Neural progenitor cell (in vitro differentiated cells): Measurements from ENCODE around the gene PRDM2. TPM values are rescaled to one million over a fixed set of nuclear protein-coding genes. Genes with fewer than 3 reads are reported as not detected.

Experiments used
- DNase-seq: peaks from one replicate; pipeline ENCODE4 v3.0.0-alpha.2; 2016; ENCODE audit warnings: low spot score
- H2AFZ ChIP-seq: fragments of 200-600 bp; sonication (generic); replicated peaks from 2 replicates; pipeline ENCODE4 v1.6.1; 2016; ENCODE audit warnings: antibody characterized with exemption
- H3F3A ChIP-seq: fragments of 200-600 bp; sonication (generic); 2 replicates; pipeline ENCODE4 v1.6.1; 2016; ENCODE audit warnings: antibody characterized with exemption, low read depth
- H3K27ac ChIP-seq: fragments of 200-600 bp; sonication (generic); 2 replicates; pipeline ENCODE4 v1.5.1; 2016; ENCODE audit warnings: mild to moderate bottlenecking
- H3K27me3 ChIP-seq: fragments of 200-600 bp; sonication (generic); 2 replicates; pipeline ENCODE4 v1.6.1; 2016; ENCODE audit warnings: mild to moderate bottlenecking, moderate library complexity
- H3K36me3 ChIP-seq: fragments of 200-600 bp; sonication (generic); 2 replicates; pipeline ENCODE4 v1.5.1; 2016
- H3K4me1 ChIP-seq: fragments of 200-600 bp; sonication (generic); 2 replicates; pipeline ENCODE4 v1.6.1; 2016; ENCODE audit warnings: mixed run types
- H3K4me2 ChIP-seq: fragments of 200-600 bp; sonication (generic); 2 replicates; pipeline ENCODE4 v1.6.1; 2016
- H3K4me3 ChIP-seq: fragments of 200-600 bp; sonication (generic); 2 replicates; pipeline ENCODE4 v1.5.1; 2016
- H3K79me2 ChIP-seq: fragments of 200-600 bp; sonication (generic); 2 replicates; pipeline ENCODE4 v1.6.1; 2016; ENCODE audit warnings: low read depth
- H3K9ac ChIP-seq: fragments of 200-600 bp; sonication (generic); 2 replicates; pipeline ENCODE4 v1.6.1; 2016
- H3K9me3 ChIP-seq: fragments of 200-600 bp; sonication (generic); 2 replicates; pipeline ENCODE4 v1.5.1; 2016; ENCODE audit warnings: low read depth
- H4K20me1 ChIP-seq: fragments of 200-600 bp; sonication (generic); 2 replicates; pipeline ENCODE4 v1.6.1; 2016; ENCODE audit warnings: low read depth
- H3K27ac Mint-ChIP-seq: 3 replicates; pipeline ENCODE4 v1.8.0; 2021; ENCODE audit warnings: mixed read lengths
- H3K27me3 Mint-ChIP-seq: 2 replicates; pipeline ENCODE4 v1.8.0; 2022; ENCODE audit warnings: low read depth, mild to moderate bottlenecking, inconsistent platforms, moderate library complexity, mixed read lengths; ENCODE audit not compliant: insufficient read depth
- H3K36me3 Mint-ChIP-seq: 3 replicates; pipeline ENCODE4 v1.8.0; 2021; ENCODE audit warnings: mixed read lengths
- H3K4me1 Mint-ChIP-seq: 3 replicates; pipeline ENCODE4 v1.8.0; 2021; ENCODE audit warnings: mixed read lengths
- H3K4me3 Mint-ChIP-seq: 3 replicates; pipeline ENCODE4 v1.8.0; 2021; ENCODE audit warnings: mild to moderate bottlenecking, moderate library complexity, mixed read lengths
- H3K9me3 Mint-ChIP-seq: 3 replicates; pipeline ENCODE4 v1.8.0; 2020; ENCODE audit warnings: mixed read lengths
- EZH2 ChIP-seq: fragments of 200-600 bp; sonication (generic); IDR thresholded peaks from 2 replicates; pipeline ENCODE4 v1.6.1; 2017; ENCODE audit warnings: antibody characterized with exemption, mild to moderate bottlenecking, moderate library complexity
- EZH2phosphoT487 ChIP-seq: fragments of 200-600 bp; sonication (generic); IDR thresholded peaks from 2 replicates; pipeline ENCODE4 v1.6.1; 2017; ENCODE audit warnings: antibody characterized with exemption
- total RNA-seq: library from RNA; depleted of rRNA; stranded (reverse); fragments of >200 nt; gene quantifications from 2 replicates; pipeline ENCODE4 v1.2.3, GENCODE V29; 2015; ENCODE audit warnings: low replicate concordance
- TF ChIP-seq, protein P1 (sequence below): fragments of 200-600 bp; sonication (generic); IDR thresholded peaks from 2 replicates; pipeline ENCODE4 v1.5.1; 2017; ENCODE audit warnings: antibody characterized with exemption, mild to moderate bottlenecking

The PRDM2 gene
- total RNA-seq, 1 donor from 2014 or later = 22.0 TPM

DNA sequence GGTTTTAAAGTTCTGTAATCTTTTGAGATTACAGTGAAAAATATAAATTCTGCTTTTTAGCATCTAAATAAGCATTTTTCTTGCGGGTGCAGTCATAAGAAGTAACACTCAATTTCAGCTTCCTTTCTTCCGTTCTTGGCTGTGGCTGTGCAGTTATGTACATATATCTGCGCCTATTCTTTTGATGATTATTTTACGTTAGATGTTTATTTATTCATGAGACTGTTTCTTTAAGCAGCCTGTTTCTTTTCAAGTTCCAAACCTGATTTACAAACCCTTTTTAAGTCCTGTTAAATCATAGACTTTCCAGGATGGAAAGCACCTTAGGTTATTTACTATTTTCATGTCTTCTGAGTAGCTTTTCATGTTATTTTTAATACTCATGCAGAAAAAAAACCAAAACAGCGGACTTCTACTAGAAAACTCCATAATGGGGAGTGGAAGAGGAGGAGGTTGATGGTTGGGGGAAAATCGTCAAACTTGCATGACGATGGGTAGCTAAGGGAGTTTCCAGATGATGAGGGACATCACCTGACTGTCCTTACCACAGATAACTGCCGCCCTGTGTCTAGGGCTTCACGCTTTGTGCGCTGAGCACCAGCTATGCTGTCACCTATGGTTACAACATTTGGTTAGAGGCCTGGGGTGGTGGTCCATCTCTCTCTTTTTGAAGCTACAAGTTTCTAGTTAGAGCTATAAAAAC, 2.6 kb downstream of the PRDM2 start:
- no peaks in the 10 kb centered on the region for H3F3A ChIP-seq
- no peak overlapping the region for H3K4me3 ChIP-seq
- H3K27me3 ChIP-seq = peaks cover 24% of the 10 kb centered on the region
- H3K27ac Mint-ChIP-seq = no peak overlapping the region
- H3K4me2 ChIP-seq = no peak overlapping the region
- H3K9me3 ChIP-seq = no peaks in the 10 kb centered on the region
- no peak for DNase-seq
- peaks cover 14% of the 10 kb centered on the region for H4K20me1 ChIP-seq
- H3K36me3 Mint-ChIP-seq = peaks cover 8% of the 10 kb centered on the region
- no peak overlapping the region for H2AFZ ChIP-seq
- H3K4me3 Mint-ChIP-seq = no peak overlapping the region
- H3K4me1 Mint-ChIP-seq = peaks cover 20% of the 10 kb centered on the region
- peaks cover 7% of the 10 kb centered on the region for H3K27me3 Mint-ChIP-seq
- H3K27ac ChIP-seq = no peak overlapping the region
- no peaks in the 10 kb centered on the region for H3K36me3 ChIP-seq
- peaks cover 66% of the 10 kb centered on the region for H3K79me2 ChIP-seq
- H3K9ac ChIP-seq = no peak overlapping the region
- peaks cover 19% of the 10 kb centered on the region for H3K9me3 Mint-ChIP-seq
- H3K4me1 ChIP-seq = peaks cover 7% of the 10 kb centered on the region
- TF ChIP-seq EZH2phosphoT487 (no peak), EZH2 (no peak)
- TF ChIP-seq, protein P1, sequence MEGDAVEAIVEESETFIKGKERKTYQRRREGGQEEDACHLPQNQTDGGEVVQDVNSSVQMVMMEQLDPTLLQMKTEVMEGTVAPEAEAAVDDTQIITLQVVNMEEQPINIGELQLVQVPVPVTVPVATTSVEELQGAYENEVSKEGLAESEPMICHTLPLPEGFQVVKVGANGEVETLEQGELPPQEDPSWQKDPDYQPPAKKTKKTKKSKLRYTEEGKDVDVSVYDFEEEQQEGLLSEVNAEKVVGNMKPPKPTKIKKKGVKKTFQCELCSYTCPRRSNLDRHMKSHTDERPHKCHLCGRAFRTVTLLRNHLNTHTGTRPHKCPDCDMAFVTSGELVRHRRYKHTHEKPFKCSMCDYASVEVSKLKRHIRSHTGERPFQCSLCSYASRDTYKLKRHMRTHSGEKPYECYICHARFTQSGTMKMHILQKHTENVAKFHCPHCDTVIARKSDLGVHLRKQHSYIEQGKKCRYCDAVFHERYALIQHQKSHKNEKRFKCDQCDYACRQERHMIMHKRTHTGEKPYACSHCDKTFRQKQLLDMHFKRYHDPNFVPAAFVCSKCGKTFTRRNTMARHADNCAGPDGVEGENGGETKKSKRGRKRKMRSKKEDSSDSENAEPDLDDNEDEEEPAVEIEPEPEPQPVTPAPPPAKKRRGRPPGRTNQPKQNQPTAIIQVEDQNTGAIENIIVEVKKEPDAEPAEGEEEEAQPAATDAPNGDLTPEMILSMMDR = no peak

DNA sequence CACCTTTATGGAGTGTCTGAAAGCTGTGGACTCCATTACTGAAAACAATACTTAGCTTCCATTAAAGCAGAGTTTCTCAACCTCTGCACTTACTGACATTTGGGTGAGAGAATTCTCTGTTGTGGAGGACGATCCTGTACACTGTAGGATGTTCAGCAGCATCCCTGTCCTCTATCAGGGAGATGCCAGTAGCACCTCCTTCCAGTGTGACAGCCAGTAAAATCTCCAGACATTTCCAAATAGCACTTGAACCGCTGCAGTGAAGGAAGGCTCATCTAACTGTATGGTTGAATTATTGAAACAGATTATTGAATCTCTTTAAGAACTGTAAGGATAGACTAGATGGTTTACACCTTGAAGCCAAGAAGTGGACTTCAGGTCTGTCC, 3.1 kb downstream of the PRDM2 start:
- Mint-ChIP-seq H3K4me1 (peaks cover 20% of the 10 kb centered on the region), H3K27ac (no peak overlapping the region), H3K4me3 (no peak overlapping the region), H3K36me3 (peaks cover 8% of the 10 kb centered on the region), H3K9me3 (peaks cover 15% of the 10 kb centered on the region), H3K27me3 (peaks cover 7% of the 10 kb centered on the region)
- no peak overlapping the region for H3K4me2 ChIP-seq
- H2AFZ ChIP-seq = no peak overlapping the region
- H3K9me3 ChIP-seq = no peaks in the 10 kb centered on the region
- no peak for DNase-seq
- H3K9ac ChIP-seq = no peak overlapping the region
- H3K4me3 ChIP-seq = no peak overlapping the region
- TF ChIP-seq, protein P1 = no peak
- TF ChIP-seq EZH2 = no peak
- TF ChIP-seq EZH2phosphoT487 = no peak
- H3K36me3 ChIP-seq = no peaks in the 10 kb centered on the region
- H3K27me3 ChIP-seq = peaks cover 24% of the 10 kb centered on the region
- no peak overlapping the region for H3K27ac ChIP-seq
- no peaks in the 10 kb centered on the region for H3F3A ChIP-seq
- H4K20me1 ChIP-seq = peaks cover 19% of the 10 kb centered on the region
- peaks cover 70% of the 10 kb centered on the region for H3K79me2 ChIP-seq
- H3K4me1 ChIP-seq = peaks cover 7% of the 10 kb centered on the region

DNA sequence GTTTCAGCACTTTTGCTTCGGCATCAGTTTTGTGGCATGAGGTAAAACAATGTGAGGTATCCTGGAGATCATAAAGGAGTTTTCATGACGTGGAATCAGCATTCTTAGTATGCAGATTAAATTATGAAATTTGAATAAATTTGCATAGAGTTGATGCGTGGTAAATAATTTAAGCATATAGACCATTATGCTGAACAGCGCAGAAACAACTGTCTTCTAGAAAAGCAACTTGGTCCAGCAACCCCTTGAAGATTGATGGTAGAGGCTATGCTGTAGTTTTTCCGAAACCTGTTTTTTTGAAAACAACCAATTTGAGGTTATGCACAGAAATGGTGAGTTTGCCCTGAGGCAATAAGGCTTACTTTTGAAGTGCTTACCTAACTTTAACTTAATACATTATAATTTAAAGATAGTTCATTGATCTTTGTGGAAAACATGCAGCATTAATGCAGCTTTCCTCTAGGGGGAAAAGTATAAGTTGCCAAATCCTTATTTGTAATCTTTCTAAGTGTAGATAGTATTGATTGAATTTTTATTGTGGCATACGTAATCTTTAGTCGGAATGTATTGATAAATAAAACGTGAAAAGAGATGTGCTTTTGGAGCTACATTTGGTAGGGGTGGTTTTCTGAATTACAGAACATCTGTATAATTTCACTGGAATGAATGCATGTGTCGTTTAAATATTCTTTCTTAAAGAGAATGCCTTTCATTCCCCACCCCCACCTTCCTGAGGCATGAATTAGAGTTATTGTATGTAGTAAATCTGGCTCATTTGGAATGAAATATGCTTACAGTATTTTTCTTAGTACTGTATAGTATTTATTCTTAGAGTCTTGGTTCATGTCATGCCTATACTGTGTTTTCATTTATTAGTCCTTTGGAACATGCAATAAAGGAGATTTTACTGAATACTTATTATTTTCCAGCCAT, 3.8 kb downstream of the PRDM2 start:
- H3K79me2 ChIP-seq = peaks cover 76% of the 10 kb centered on the region
- H3K36me3 Mint-ChIP-seq = peaks cover 8% of the 10 kb centered on the region

More for the DNA sequence above, 3.8 kb downstream of the PRDM2 start:
- H3K27ac Mint-ChIP-seq = no peak overlapping the region
- H3K9me3 Mint-ChIP-seq = peaks cover 12% of the 10 kb centered on the region
- Histone ChIP-seq H2AFZ (no peak overlapping the region), H3K9me3 (no peaks in the 10 kb centered on the region), H3K27me3 (peaks cover 24% of the 10 kb centered on the region), H3K27ac (no peak overlapping the region), H3K4me1 (peaks cover 7% of the 10 kb centered on the region), H4K20me1 (peaks cover 25% of the 10 kb centered on the region), H3K36me3 (no peaks in the 10 kb centered on the region), H3K4me3 (no peak overlapping the region), H3K9ac (no peak overlapping the region), H3F3A (no peaks in the 10 kb centered on the region), H3K4me2 (no peak overlapping the region)
- no peak for DNase-seq
- TF ChIP-seq EZH2phosphoT487 = no peak
- TF ChIP-seq, protein P1 = no peak
- no peak for TF ChIP-seq EZH2
- H3K4me1 Mint-ChIP-seq = peaks cover 20% of the 10 kb centered on the region
- H3K4me3 Mint-ChIP-seq = no peak overlapping the region
- peaks cover 7% of the 10 kb centered on the region for H3K27me3 Mint-ChIP-seq
